Calu3 (cell line): ENCODE results near the gene HADHA. TPM values are rescaled to one million over a fixed set of nuclear protein-coding genes. Genes with fewer than 3 reads are reported as not detected.
"Not testable (repeated sequence)": the region's sequence is repeated elsewhere in the genome, so short reads cannot be mapped to it uniquely, and the experiment has no call there.

Source experiments
- BruUV-seq: library from RNA; stranded (reverse); fragments of 400-500 nt; replicated peaks from 2 replicates; lab custom pipeline; 2021; lab: Mats Ljungman, UMichigan
- CTCF ChIA-PET: fragments of 300-600 bp; sonication (Branson Sonifier 250); formaldehyde crosslinking; loops from one replicate; lab custom pipeline; 2022; ENCODE audit warnings: antibody characterized with exemption; lab: Charles Lee
- DNase-seq: peaks from one replicate; pipeline ENCODE4 v3.0.0; 2022
- H3K27ac Mint-ChIP-seq: one replicate; pipeline ENCODE4 v1.8.0; 2022; ENCODE audit warnings: mixed read lengths; ENCODE audit not compliant: unreplicated experiment
- H3K27me3 Mint-ChIP-seq: one replicate; pipeline ENCODE4 v1.8.0; 2022; ENCODE audit warnings: mixed read lengths; ENCODE audit not compliant: unreplicated experiment
- H3K36me3 Mint-ChIP-seq: one replicate; pipeline ENCODE4 v1.8.0; 2022; ENCODE audit warnings: mild to moderate bottlenecking, moderate library complexity, mixed read lengths; ENCODE audit not compliant: insufficient read depth, unreplicated experiment
- H3K4me1 Mint-ChIP-seq: one replicate; pipeline ENCODE4 v1.8.0; 2022; ENCODE audit warnings: mild to moderate bottlenecking, low read depth, mixed read lengths; ENCODE audit not compliant: unreplicated experiment
- H3K4me3 Mint-ChIP-seq: one replicate; pipeline ENCODE4 v1.8.0; 2022; ENCODE audit warnings: mild to moderate bottlenecking, low read depth, moderate library complexity, mixed read lengths; ENCODE audit not compliant: unreplicated experiment
- H3K9me3 Mint-ChIP-seq: one replicate; pipeline ENCODE4 v1.8.0; 2022; ENCODE audit warnings: low read depth, mixed read lengths; ENCODE audit not compliant: unreplicated experiment
- CTCF ChIP-seq: fragments of 200-600 bp; IDR thresholded peaks from one replicate; pipeline ENCODE4 v1.8.0; 2022; ENCODE audit warnings: antibody characterized with exemption; ENCODE audit not compliant: unreplicated experiment
- intact Hi-C: fragments of 100-400 bp; cut with micrococcal nuclease; formaldehyde crosslinking; loops from one replicate; pipeline ENCODE4 v1.10.0; 2022; ENCODE audit not compliant: unreplicated experiment
- total RNA-seq: library from RNA; stranded (reverse); gene quantifications from 2 replicates; pipeline ENCODE4 v1.2.3, GENCODE V29; 2022

HADHA gene
- total RNA-seq, 1 experiment from 2014 or later, result 127 TPM

GRCh38 chr2:26169681-26170414, 74.6 kb downstream of the HADHA start:
- no peak overlapping the region for H3K4me3 Mint-ChIP-seq
- no TSS peak for BruUV-seq
- CTCF ChIA-PET, result no interaction called here
- TF ChIP-seq CTCF, result no peak
- H3K36me3 Mint-ChIP-seq, result peaks cover 16% of the 10 kb centered on the region
- DNase-seq, result no peak
- intact Hi-C loops, result no loop called here
- H3K4me1 Mint-ChIP-seq, result no peaks in the 10 kb centered on the region
- H3K27ac Mint-ChIP-seq, result no peak overlapping the region
- H3K9me3 Mint-ChIP-seq, result no peaks in the 10 kb centered on the region
- peaks cover 29% of the 10 kb centered on the region for H3K27me3 Mint-ChIP-seq

GRCh38 chr2:26169226-26169625, 75.2 kb downstream of the HADHA start:
- Mint-ChIP-seq H3K27me3 (peaks cover 23% of the 10 kb centered on the region), H3K27ac (no peak overlapping the region), H3K9me3 (no peaks in the 10 kb centered on the region), H3K36me3 (peaks cover 16% of the 10 kb centered on the region), H3K4me3 (no peak overlapping the region), H3K4me1 (no peaks in the 10 kb centered on the region)
- TF ChIP-seq CTCF, result no peak
- intact Hi-C loops, result no loop called here
- CTCF ChIA-PET, result no interaction called here
- BruUV-seq, result no TSS peak
- DNase-seq, result no peak

- Mint-ChIP-seq H3K4me3 (no peak overlapping the region), H3K36me3 (peaks cover 16% of the 10 kb centered on the region), H3K9me3 (no peaks in the 10 kb centered on the region), H3K27me3 (peaks cover 18% of the 10 kb centered on the region), H3K4me1 (no peaks in the 10 kb centered on the region), H3K27ac (no peak overlapping the region)
- TF ChIP-seq CTCF, result no peak
- no peak for DNase-seq
- BruUV-seq, result no TSS peak
- CTCF ChIA-PET, result no interaction called here
- intact Hi-C loops, result no loop called here
Observed at GRCh38 chr2:26168785-26169184, 75.6 kb downstream of the HADHA start.

GRCh38 chr2:26166541-26166940, 77.9 kb downstream of the HADHA start:
- H3K36me3 Mint-ChIP-seq, H3K4me1 Mint-ChIP-seq, BruUV-seq, intact Hi-C loops, DNase-seq, H3K27ac Mint-ChIP-seq, H3K9me3 Mint-ChIP-seq, H3K4me3 Mint-ChIP-seq, CTCF ChIA-PET, H3K27me3 Mint-ChIP-seq: not testable (repeated sequence)

- H3K36me3 Mint-ChIP-seq, result no peaks in the 10 kb centered on the region
- H3K27ac Mint-ChIP-seq, result no peak overlapping the region
- no peak for DNase-seq
- CTCF ChIA-PET, result no interaction called here
- no peak overlapping the region for H3K4me3 Mint-ChIP-seq
- H3K9me3 Mint-ChIP-seq, result no peaks in the 10 kb centered on the region
- TF ChIP-seq CTCF, result no peak
- H3K4me1 Mint-ChIP-seq, result no peaks in the 10 kb centered on the region
- intact Hi-C loops, result no loop called here
- BruUV-seq, result no TSS peak
- H3K27me3 Mint-ChIP-seq, result no peaks in the 10 kb centered on the region
Observed at GRCh38 chr2:26165403-26165802, 79.0 kb downstream of the HADHA start.
